D721Med (cell line): ENCODE results near the gene RFX6.

ENCODE experiments used
- DNase-seq: peaks from one replicate; pipeline ENCODE4 v3.0.0; 2011; ENCODE audit warnings: low spot score; ENCODE audit not compliant: insufficient read length
- FAIRE-seq: peaks from 2 replicates; lab custom pipeline; 2011; peaks lifted over from hg19 to GRCh38; lab: Jason Lieb, UNC
- CTCF ChIP-seq: IDR thresholded peaks from 2 replicates; pipeline ENCODE4 v1.5.1; 2012; ENCODE audit warnings: mild to moderate bottlenecking, control low read depth; ENCODE audit not compliant: insufficient read depth; ENCODE audit errors: missing control alignments

The RFX6 gene

GRCh38 chr6:116948533-116949304 lies 71.7 kb downstream of the RFX6 start:
- FAIRE-seq (no peak), DNase-seq (no peak)
- TF ChIP-seq CTCF, result no peak

- TF ChIP-seq CTCF, result no peak
- FAIRE-seq, result no peak
These were observed 72.9 kb downstream of the RFX6 start for GRCh38 chr6:116949964-116950363.

GRCh38 chr6:116954335-116954734 lies 77.3 kb downstream of the RFX6 start:
- FAIRE-seq (no peak), DNase-seq (no peak)
- no peak for TF ChIP-seq CTCF

More at GRCh38 chr6:116949964-116950363, 72.9 kb downstream of the RFX6 start:
- DNase-seq, result no peak

GRCh38 chr6:116954938-116955337 lies 77.9 kb downstream of the RFX6 start:
- no peak for FAIRE-seq
- DNase-seq, result no peak
- TF ChIP-seq CTCF, result no peak

- DNase-seq (no peak), FAIRE-seq (no peak)
- TF ChIP-seq CTCF, result no peak
These were observed 78.7 kb downstream of the RFX6 start for GRCh38 chr6:116955773-116956172.

- no peak for TF ChIP-seq CTCF
- FAIRE-seq, result no peak
- no peak for DNase-seq
These were observed 86.9 kb downstream of the RFX6 start for GRCh38 chr6:116963972-116964371.
